ENCODE measurements around the gene FBLN2.
"Not testable (repeated sequence)": the region's sequence is repeated elsewhere in the genome, so short reads cannot be mapped to it uniquely, and the experiment has no call there.

The FBLN2 gene

DNA sequence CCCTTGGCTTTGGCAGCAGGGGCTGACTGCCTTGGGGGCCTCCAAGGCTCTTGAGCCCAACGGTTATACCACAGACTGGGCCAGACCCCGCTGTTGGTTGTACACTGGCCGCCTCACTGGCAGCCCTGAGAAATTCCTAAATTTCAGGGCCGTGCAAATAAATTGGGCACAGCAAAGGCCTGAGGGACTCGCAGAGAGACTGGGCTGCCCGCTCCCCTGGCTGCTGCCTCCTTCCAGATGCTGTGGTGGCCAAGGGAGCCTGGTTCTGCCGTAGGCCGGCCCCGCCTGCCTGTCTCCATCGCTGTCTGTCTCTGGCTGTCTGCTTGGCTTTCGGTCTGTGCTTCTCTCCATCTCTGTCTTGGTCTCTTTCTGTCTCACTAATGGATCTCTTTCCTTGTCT is 9.0 kb downstream of the FBLN2 start:
- Histone ChIP-seq H3K27me3 (ENCODE audit: control insufficient read depth, insufficient read depth, low read length) (peaks cover 7% of the 10 kb centered on the region), H3K36me3 (ENCODE audit: control insufficient read depth, insufficient read depth, low read length) (no peaks in the 10 kb centered on the region), H3K9me3 (ENCODE audit: control insufficient read depth, low read length) (no peaks in the 10 kb centered on the region), H3K9ac (ENCODE audit: low read length) (no peak overlapping the region), H3K4me1 (ENCODE audit: control insufficient read depth, insufficient read depth, low read length) (no peaks in the 10 kb centered on the region), H3K4me3 (ENCODE audit: low read length) (no peak overlapping the region)

DNA sequence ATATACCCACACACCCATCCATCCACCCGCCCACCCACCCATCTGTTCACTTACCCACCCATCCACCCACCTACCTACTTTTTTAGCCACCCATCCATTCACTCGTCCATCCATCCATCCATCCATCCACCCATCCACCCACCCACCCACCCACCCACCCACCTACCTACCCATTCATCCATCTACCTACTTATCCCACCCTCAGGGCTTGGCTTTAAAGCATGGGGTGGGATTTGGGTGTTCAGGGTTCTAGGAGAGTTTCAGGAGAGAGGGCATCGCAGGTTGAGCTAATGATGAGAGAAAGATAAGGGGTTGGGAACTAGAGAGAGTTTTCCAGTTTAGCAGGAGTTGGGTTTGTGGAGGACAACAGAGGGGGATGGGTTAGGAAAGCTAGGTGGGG is 9.7 kb downstream of the FBLN2 start:
- no peaks in the 10 kb centered on the region for H3K36me3 ChIP-seq (ENCODE audit: control insufficient read depth, insufficient read depth, low read length)
- peaks cover 5% of the 10 kb centered on the region for H3K27me3 ChIP-seq (ENCODE audit: control insufficient read depth, insufficient read depth, low read length)
- H3K4me1 ChIP-seq (ENCODE audit: control insufficient read depth, insufficient read depth, low read length): no peaks in the 10 kb centered on the region
- no peak overlapping the region for H3K4me3 ChIP-seq (ENCODE audit: low read length)
- no peaks in the 10 kb centered on the region for H3K9me3 ChIP-seq (ENCODE audit: control insufficient read depth, low read length)
- H3K9ac ChIP-seq (ENCODE audit: low read length): no peak overlapping the region

DNA sequence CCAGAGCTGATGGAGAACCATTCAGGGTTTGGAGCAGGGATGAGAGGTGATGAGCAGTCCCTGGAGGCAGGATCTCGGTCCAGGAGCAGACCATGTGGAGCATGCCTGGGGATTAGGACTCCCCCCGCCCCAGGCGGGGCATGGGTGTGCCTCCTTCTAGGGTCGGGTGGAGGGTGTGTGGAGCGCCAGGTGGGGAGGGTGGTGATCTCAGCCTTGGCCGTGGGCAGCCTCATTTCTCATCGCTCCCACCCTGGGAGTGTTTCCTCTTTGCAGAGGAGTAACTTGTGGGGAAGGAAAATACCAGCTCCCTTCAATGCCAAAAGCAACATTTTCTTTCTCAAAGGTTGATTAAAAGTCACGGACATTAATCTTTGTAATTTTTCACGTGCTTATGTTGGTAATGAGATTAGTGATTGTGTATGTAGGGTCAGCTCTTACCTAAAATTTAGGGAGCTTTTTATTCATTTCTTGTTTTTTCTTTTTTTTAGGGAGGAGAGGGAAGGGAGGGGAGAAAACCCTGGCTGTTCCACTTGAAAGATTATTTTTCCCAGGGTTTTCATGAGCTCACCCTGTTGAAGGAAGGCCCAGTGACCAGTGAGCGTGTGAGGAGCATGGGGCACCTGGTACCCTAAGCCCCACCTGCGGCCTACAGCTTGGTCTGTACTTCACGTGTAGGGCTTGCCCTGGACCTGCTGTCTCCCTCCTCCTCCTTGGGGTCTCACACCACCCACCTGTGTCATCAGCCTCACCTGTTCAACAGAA is 11.0 kb downstream of the FBLN2 start:
- H3K9ac ChIP-seq (ENCODE audit: low read length): no peak overlapping the region
- H3K27me3 ChIP-seq (ENCODE audit: control insufficient read depth, insufficient read depth, low read length): peaks cover 5% of the 10 kb centered on the region
- no peaks in the 10 kb centered on the region for H3K9me3 ChIP-seq (ENCODE audit: control insufficient read depth, low read length)
- H3K4me3 ChIP-seq (ENCODE audit: low read length): no peak overlapping the region
- H3K36me3 ChIP-seq (ENCODE audit: control insufficient read depth, insufficient read depth, low read length): no peaks in the 10 kb centered on the region
- no peaks in the 10 kb centered on the region for H3K4me1 ChIP-seq (ENCODE audit: control insufficient read depth, insufficient read depth, low read length)

DNA sequence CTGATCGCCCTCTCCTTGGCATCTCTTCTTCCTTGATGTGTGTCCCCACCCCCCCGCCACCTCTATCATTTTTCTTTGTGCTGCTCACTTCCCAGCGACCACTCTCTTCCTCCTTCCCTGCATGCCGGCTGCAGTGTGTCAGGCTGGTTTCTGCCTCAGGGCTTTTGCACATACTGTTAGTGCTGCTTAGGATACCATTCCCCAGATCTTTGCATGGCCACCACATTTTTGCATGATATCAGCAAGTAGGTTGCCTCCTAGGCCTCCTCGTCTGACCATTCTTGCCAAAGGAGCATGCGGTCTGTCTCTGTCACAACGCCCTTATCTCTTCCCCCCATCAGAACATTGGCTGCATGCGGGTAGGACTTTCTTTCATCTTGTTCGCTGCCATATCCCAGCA is 12.5 kb downstream of the FBLN2 start:
- H3K4me1 ChIP-seq (ENCODE audit: control insufficient read depth, insufficient read depth, low read length): no peaks in the 10 kb centered on the region
- peaks cover 5% of the 10 kb centered on the region for H3K27me3 ChIP-seq (ENCODE audit: control insufficient read depth, insufficient read depth, low read length)

DNA sequence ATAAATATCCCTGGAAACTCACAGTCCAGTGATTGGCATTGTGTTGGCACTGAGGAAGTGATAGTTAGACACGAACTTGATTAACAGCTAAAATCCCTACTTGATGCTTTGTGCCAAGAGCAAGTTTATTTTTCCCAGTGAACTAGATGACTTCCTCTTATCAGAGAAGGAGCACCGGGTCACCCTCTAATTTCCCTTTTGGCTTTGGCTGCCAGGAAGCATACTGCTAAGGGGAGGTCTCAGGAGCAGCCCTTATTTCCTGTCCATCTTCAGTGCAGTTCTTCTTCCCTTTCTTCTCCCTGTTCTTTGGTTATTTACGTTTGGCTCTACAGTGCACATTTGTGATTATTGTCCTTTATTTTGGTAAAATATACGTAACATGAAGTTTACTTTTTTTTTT is 13.0 kb downstream of the FBLN2 start:
- Histone ChIP-seq H3K9me3 (ENCODE audit: control insufficient read depth, low read length) (no peaks in the 10 kb centered on the region), H3K36me3 (ENCODE audit: control insufficient read depth, insufficient read depth, low read length) (no peaks in the 10 kb centered on the region), H3K4me3 (ENCODE audit: low read length) (no peak overlapping the region), H3K4me1 (ENCODE audit: control insufficient read depth, insufficient read depth, low read length) (no peaks in the 10 kb centered on the region), H3K9ac (ENCODE audit: low read length) (no peak overlapping the region), H3K27me3 (ENCODE audit: control insufficient read depth, insufficient read depth, low read length) (peaks cover 5% of the 10 kb centered on the region)

More for the DNA sequence above, 12.5 kb downstream of the FBLN2 start:
- no peak overlapping the region for H3K9ac ChIP-seq (ENCODE audit: low read length)
- H3K36me3 ChIP-seq (ENCODE audit: control insufficient read depth, insufficient read depth, low read length): no peaks in the 10 kb centered on the region
- H3K9me3 ChIP-seq (ENCODE audit: control insufficient read depth, low read length): no peaks in the 10 kb centered on the region
- no peak overlapping the region for H3K4me3 ChIP-seq (ENCODE audit: low read length)

DNA sequence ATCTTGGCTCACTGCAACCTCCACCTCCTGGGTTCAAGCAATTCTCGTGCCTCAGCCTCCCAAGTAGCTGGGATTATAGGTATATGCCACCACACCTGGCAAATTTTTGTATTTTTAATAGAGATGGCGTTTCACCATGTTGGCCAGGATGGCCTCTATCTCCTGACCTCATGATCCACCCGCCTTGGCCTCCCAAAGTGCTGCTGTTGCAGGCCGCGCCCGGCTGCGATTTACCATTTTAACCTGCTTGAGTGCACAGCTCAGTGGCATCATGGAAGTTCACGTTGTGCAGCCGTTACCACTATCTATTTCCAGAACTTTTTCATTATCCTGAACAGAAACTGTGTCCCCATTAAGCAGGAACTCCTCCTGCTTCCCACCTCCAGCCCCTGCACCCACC is 13.5 kb downstream of the FBLN2 start:
- H3K4me1 ChIP-seq (ENCODE audit: control insufficient read depth, insufficient read depth, low read length): not testable (repeated sequence)

DNA sequence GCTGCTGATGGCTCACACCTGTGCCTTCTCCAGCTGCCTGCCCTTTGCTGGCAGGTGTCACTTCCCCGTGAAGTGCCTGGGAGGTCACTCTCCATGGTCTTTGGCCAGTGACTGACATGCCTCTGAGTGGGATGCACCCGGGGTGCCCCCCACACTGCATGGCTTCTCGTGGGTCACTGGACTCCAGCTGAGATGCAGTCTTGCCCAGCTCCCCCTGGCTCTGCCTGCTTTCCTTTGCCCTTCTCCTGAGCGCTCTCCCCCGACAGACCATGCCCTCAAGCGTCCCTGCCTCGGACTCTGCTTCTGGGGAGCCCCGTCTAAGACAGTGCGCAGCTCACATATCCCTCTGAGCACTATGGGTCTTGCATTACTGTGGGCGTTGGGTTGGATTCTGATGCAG is 14.4 kb downstream of the FBLN2 start:
- H3K9me3 ChIP-seq (ENCODE audit: control insufficient read depth, low read length): no peaks in the 10 kb centered on the region
- no peaks in the 10 kb centered on the region for H3K36me3 ChIP-seq (ENCODE audit: control insufficient read depth, insufficient read depth, low read length)
- H3K9ac ChIP-seq (ENCODE audit: low read length): no peak overlapping the region
- no peak overlapping the region for H3K4me3 ChIP-seq (ENCODE audit: low read length)
- peaks cover 5% of the 10 kb centered on the region for H3K27me3 ChIP-seq (ENCODE audit: control insufficient read depth, insufficient read depth, low read length)
- no peaks in the 10 kb centered on the region for H3K4me1 ChIP-seq (ENCODE audit: control insufficient read depth, insufficient read depth, low read length)

More for the DNA sequence above, 13.5 kb downstream of the FBLN2 start:
- H3K9ac ChIP-seq (ENCODE audit: low read length); H3K27me3 ChIP-seq (ENCODE audit: control insufficient read depth, insufficient read depth, low read length); H3K4me3 ChIP-seq (ENCODE audit: low read length); H3K9me3 ChIP-seq (ENCODE audit: control insufficient read depth, low read length); H3K36me3 ChIP-seq (ENCODE audit: control insufficient read depth, insufficient read depth, low read length): not testable (repeated sequence)

DNA sequence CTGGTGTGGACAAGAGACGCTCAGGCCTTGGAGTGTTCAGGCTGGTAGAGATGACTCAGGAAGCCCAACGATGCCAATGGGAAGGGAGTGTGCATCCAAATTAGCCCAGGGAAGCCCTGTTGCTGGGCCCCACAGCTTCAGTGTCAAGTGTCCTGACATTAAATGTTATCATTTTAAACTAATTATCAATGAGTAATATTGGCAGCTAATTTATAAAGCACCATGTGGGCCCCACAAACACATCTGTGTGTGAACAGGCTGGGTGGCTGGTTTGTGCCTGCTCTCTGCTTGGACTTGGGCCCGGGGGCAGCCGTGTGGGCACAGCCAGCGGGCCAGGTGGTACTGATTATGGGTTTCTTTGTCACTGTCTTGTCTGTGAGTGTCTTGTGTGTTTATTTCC is 15.0 kb downstream of the FBLN2 start:
- Histone ChIP-seq H3K36me3 (ENCODE audit: control insufficient read depth, insufficient read depth, low read length) (no peaks in the 10 kb centered on the region), H3K4me3 (ENCODE audit: low read length) (no peak overlapping the region), H3K4me1 (ENCODE audit: control insufficient read depth, insufficient read depth, low read length) (no peaks in the 10 kb centered on the region), H3K27me3 (ENCODE audit: control insufficient read depth, insufficient read depth, low read length) (peaks cover 5% of the 10 kb centered on the region), H3K9ac (ENCODE audit: low read length) (no peak overlapping the region), H3K9me3 (ENCODE audit: control insufficient read depth, low read length) (no peaks in the 10 kb centered on the region)

DNA sequence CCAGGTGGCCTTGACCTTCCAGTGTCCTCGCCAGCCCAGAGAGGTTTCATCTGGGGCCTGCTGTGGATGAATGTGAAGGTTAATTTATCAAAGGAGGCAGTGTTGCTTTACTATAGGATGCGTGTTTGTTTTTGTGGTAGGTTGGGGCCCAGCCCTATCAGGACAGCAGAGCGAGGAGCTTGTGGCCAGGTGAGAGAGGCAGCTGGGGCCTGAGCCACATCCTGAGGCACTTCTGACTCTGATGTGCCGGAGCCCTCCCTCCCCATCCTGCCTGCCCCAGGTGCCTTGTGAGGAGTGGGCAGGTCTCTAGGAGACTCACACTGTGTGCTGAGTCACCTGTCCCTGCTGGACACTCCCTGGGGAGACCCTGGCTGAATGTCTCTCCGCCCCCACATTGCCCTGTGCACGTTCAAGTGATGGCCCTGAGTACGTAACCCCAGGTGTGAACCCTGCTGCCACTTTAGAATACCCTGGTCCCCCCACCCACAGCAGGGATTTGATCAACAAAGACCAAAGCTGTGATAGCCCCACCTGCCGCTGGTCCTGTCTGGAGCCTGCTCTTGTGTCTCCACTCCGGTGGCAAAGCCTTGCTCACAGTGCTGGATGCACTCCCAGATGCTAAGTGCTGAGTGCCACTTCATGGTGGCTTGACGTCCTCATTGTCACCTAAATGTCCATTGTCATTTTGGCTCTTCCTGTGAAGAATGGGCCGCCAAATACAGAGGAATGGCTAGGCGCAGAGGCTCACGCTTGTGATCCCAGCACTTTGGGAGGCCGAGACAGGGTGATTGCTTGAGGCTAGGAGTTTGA is 16.0 kb downstream of the FBLN2 start:
- Histone ChIP-seq H3K4me3 (ENCODE audit: low read length) (no peak overlapping the region), H3K36me3 (ENCODE audit: control insufficient read depth, insufficient read depth, low read length) (no peaks in the 10 kb centered on the region), H3K9me3 (ENCODE audit: control insufficient read depth, low read length) (no peaks in the 10 kb centered on the region), H3K27me3 (ENCODE audit: control insufficient read depth, insufficient read depth, low read length) (peaks cover under 1% of the 10 kb centered on the region), H3K4me1 (ENCODE audit: control insufficient read depth, insufficient read depth, low read length) (no peaks in the 10 kb centered on the region), H3K9ac (ENCODE audit: low read length) (no peak overlapping the region)

DNA sequence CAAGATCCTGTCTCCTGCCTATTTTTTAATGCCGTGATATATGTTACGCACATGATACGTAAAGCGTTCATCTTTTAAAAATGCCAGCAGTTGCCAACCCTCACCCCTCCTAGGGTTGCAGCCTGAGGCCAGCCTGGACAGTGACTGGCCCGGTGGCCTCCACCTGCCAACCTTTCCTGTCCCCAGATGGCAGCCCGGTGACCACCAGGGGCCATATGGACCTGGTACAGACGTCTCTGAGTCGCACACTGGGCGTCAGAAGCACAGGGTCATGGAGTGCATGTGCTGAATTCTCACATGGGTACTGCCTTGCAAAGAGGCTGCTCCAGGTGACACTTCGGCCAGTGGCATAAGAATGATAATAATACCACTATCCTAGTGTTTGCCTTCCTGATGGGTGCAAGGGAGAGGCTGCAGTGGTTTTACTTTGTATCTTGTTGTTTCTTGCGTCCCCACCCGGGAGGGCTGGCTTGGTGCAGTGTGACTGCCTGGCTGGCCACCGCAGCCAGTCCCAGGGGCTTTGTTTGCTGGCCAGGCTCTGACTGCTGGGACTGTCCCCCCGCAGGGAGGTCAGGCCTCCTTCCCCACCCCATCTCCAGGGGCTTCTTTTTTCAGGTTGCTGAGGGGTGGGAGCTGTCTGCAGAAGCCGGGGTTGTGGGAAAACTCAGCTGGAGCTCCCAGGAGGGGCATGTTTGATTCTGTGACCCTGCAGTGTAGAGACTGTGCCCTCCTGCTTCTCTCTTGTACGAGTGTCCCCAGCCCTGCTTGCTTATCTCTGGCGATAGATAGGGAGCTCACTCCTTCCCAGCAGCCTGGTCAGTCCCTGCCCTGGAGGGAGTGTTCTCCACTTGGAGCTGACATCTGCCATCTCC is 16.9 kb downstream of the FBLN2 start:
- Histone ChIP-seq H3K4me3 (ENCODE audit: low read length) (no peak overlapping the region), H3K9me3 (ENCODE audit: control insufficient read depth, low read length) (no peaks in the 10 kb centered on the region), H3K9ac (ENCODE audit: low read length) (no peak overlapping the region), H3K27me3 (ENCODE audit: control insufficient read depth, insufficient read depth, low read length) (no peaks in the 10 kb centered on the region), H3K4me1 (ENCODE audit: control insufficient read depth, insufficient read depth, low read length) (no peaks in the 10 kb centered on the region), H3K36me3 (ENCODE audit: control insufficient read depth, insufficient read depth, low read length) (no peaks in the 10 kb centered on the region)

DNA sequence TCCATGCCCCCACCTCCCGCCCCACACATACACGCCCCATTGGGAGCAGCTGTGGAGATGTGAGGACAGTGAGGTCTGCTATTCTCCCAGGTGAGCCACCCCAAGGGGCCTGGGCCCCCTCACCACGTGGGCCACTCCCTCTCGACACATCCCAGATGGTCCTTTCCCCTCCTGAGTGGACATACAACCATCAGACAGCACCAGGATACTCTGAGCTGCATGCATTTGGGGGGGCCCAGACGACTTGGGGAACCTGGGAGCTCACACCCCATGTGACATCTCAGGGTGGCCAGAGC is 17.5 kb downstream of the FBLN2 start:
- Histone ChIP-seq H3K9me3 (ENCODE audit: control insufficient read depth, low read length) (no peaks in the 10 kb centered on the region), H3K9ac (ENCODE audit: low read length) (no peak overlapping the region), H3K36me3 (ENCODE audit: control insufficient read depth, insufficient read depth, low read length) (no peaks in the 10 kb centered on the region), H3K4me3 (ENCODE audit: low read length) (no peak overlapping the region), H3K27me3 (ENCODE audit: control insufficient read depth, insufficient read depth, low read length) (no peaks in the 10 kb centered on the region), H3K4me1 (ENCODE audit: control insufficient read depth, insufficient read depth, low read length) (no peaks in the 10 kb centered on the region)

DNA sequence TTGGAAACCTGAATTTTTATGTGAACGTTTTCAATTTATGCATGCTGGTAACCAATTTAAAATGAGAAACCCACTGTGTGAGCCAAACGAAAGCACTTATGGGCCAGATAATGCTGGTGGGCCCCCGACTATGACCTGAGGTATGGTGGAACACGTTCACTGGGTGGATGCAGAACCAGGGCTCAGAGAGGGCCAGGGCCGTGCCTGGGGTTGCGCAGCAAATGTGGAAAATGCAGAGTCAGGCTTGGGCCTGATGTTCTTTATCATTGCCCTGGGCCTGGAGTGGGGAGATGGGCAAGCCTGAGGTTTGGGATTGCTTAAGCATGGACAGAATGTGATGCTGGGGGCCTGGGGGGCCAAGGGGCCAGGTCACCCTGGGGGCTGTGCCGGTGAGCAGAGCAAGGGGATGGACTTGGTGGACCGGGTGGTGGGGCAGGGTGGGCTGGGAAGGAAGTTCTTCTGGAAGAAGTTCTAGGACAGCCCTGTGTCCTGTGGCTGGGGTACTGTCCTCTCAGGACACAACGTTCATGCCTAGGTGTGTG is 17.9 kb downstream of the FBLN2 start:
- H3K27me3 ChIP-seq (ENCODE audit: control insufficient read depth, insufficient read depth, low read length): no peaks in the 10 kb centered on the region
- no peak overlapping the region for H3K4me3 ChIP-seq (ENCODE audit: low read length)
- no peak overlapping the region for H3K9ac ChIP-seq (ENCODE audit: low read length)
- no peaks in the 10 kb centered on the region for H3K4me1 ChIP-seq (ENCODE audit: control insufficient read depth, insufficient read depth, low read length)
- H3K36me3 ChIP-seq (ENCODE audit: control insufficient read depth, insufficient read depth, low read length): no peaks in the 10 kb centered on the region
- H3K9me3 ChIP-seq (ENCODE audit: control insufficient read depth, low read length): no peaks in the 10 kb centered on the region
